GM19193 (cell line): ENCODE data around the gene C11orf91.

Experiments used
- POLR2A ChIP-seq: IDR thresholded peaks from 4 replicates; pipeline ENCODE4 v1.6.1; 2011; ENCODE audit not compliant: insufficient read depth, insufficient read length; ENCODE audit errors: extremely low read depth

Gene C11orf91

DNA sequence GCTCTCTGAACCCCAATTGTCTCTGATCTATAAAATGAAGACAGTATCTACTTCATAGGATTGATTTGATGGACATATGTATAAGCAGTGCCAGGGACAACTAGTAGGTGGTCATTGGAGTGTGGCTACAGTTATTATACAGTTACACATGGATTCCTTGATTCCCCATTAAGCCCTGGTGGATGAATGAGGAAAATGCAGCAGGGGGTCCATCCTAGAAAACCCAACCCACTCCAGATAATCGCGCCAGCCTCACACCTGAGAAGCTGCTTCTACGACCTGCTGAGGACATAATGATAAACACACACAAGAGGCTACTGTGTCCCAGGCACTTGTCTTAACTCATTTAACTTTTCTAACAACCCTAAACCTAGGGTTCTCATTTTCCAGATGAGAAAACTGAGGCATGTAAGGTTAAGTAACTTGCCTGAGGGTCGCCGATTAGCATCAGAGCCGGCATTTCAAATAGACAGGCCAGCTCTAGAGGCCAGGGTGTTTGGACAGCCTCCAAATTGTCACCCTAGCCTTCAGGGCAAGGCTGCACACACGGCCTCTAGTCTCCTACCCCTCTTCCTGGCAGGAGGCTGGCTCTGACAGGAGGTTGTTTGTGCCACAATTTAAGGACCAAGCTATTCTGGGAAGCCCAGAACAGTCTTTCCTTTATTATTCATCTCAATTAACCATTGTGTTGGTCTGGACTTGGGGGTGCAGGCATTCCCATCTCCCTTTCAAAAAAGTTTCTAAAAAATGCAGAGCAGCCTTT, 3.8 kb upstream of the C11orf91 start:
- no peak for TF ChIP-seq POLR2A

DNA sequence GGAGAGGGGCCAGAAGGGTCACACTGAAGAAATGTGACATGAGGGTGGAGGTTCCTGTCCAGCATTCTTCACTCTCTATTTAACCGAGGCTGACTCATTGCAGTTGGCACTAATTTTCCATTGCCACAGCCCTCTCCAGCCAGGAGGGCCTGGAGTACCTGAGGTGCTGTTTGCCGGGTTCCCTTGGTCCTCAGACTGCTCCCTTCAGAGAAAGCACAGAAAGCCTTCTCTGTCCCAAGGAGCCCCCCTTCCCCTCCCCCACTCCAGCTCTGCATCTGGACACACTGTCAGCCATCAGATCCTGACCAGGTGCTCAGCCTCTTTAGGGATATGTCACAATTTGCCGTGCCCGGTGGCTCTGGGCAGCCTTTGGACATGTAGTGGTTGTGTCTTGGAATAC, 3.2 kb upstream of the C11orf91 start:
- no peak for TF ChIP-seq POLR2A

DNA sequence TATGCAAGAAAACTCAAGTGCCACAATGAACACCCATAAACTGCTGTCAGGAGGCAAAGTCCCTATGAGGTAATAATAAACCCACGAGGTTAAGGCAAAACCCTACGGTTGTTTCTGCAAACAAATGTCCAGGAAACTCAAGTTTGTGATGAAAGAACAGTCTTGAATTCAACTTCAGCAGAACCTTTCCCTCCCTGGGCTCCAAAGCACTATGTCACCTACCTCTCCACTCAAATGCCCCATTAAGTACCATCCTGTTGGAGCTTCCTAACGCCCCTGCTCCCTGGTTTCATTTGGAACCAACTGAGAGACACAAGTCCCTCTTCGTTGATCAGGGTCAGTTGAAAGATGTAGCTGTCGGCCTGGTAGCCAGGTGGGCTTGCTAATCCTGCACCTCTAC, 2.6 kb upstream of the C11orf91 start:
- no peak for TF ChIP-seq POLR2A

DNA sequence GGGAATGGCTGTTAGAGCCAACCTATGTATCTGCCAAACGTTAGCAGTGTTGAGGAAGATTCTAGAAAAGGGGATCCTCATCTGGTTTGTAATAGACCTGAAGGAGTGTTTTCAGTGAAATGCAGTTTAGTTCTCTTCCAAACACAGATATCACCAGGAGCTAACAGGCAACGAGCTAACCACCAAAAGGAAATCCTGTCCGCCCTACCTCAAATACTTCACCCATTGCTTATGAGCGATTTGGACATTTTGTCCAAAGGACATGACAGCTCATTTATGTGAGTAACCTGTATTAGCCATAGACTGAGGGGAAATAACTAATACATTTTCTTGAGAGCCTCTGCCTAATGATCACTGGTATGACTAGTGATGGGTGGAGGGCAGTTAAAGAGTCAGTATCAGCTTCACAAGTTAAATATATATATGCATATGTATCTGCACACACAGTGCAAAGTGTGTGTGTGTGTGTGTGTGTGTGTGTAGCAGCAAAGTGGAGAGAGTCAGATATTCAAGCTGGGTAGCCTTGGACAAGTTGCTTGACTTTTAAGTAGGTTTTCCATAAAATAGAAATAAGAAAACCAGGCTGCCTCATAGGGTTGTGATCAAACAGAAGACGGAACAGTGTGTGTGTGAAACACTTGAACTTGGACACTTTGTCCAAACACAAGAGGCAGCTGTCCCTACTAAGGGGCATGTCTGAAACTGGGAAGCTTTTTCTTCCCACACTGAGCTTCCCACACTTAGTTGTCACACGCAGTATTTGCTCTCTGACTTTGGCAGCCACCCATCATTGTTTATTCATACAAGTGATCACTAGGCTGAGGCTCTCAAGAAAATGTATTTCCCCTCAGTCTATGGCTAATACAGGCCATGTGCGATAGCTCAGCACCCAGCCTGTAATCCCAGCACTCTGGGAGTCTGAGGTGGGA, 940 bp upstream of the C11orf91 start:
- TF ChIP-seq POLR2A: no peak

DNA sequence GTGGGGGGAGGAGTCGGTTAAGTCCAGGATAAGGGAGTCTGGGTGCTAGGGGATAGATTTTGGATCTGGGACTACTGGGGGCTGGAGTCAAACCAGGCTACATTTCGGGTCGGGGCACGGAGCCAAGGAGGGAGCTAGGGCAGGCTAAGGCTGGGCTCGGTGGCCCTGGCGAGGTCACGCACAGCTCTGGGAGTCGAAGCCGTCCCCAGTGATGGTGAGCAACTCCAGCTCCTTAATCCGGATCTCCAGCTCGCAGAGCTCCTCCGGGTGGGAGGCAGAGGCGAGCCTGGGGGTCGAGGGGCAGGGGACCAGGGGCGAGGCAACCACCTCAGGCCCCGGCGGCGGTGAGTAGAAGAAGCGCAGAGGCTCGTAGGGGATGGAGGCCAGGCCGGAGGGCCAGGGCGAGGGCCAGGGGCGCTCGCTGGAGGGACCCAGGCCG, 544 bp downstream of the C11orf91 start:
- no peak for TF ChIP-seq POLR2A

DNA sequence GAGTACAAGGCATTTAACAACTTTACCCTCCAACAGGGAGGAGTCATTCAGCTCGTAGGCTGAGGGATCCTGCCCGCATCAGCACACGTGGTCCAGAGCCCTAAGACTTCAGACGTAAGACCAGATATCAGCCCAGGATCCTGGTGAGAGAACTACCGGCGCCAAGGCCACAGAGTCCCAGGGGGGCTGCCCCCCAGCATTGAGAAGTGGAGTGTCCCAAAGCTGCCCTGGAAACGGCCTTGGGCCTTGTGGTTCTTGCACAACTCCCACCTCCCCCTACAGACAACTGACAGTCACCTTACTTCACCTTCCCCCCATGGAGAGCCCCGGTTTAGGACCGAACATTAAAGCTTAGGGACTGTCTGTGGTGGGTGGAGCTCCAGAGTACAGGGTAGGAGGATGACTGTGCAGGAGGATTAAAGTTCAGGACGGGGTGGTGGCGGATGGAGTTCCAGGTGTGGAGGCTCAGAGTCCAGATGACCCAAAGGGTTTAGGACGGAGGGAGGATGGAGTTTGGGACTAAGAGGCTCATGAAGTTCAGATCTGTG, 1.0 kb downstream of the C11orf91 start:
- TF ChIP-seq POLR2A: no peak

DNA sequence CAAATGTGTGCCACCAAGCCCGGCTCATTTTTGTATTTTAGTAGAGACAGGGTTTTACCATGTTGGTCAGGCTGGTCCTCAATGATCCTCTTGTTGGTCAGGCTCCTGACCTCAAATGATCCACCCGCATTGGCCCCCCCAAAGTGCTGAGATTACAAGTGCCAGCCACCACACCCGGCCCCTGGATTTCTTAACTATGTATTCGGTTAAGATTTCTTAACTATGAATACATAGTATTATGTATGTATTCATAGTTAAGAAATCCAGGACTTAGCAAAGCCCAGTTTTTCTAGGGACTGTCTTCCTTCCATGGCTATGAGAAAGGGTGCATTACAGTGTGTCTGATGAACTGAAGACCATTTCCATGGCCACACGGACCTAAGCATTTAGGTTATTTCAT, 1.7 kb downstream of the C11orf91 start:
- TF ChIP-seq POLR2A: no peak

DNA sequence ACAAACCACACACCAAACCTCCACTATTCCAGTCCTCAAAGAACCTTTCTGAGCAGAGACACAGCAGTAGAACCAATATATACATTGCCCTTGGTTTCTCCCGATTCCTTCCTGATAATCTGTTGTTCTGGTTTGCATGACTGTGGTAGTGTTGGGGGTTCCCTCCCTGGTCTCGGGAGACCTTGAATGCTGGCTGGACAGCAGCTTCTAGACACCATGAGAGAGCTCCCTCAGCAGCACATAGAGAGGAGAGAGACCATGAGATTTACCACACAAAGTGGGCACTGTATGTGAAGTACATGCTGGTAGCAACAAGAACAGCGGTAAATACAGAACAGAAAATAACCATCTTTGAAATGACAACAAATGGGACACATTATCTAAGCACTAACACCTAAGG, 2.6 kb downstream of the C11orf91 start:
- no peak for TF ChIP-seq POLR2A

DNA sequence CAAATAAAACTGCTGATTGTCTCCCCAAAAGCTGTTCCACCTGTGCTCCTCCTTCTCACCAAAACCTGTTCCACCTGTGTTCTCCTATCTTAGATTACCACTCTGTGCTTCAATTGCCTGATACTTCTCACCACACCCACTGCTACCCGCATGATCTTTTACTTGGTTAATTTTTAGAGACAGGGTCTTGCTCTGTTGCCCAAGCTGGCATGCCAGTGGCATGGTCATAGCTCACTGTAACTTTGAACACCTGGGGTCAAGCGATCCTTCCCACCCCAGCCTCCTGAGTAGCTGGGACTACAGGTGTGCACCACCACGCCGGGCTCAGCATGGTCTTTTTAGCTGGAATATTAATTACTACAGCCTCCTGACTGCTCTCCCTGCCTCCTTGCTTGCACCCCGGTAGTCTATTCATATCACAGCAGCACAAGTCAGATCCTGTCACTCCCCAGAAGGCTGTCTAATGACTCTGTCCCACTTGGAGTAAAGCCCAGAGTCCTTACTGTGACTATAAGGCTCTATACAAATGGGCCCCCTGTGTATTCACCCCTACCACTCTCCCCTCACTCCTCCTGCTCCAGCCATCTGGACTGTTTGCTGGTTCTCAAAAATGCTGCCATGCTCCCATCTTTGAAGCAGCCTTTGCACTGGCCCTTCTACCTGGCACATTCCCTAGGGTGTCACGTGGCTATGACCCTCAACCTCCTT, 3.5 kb downstream of the C11orf91 start:
- TF ChIP-seq POLR2A: no peak

DNA sequence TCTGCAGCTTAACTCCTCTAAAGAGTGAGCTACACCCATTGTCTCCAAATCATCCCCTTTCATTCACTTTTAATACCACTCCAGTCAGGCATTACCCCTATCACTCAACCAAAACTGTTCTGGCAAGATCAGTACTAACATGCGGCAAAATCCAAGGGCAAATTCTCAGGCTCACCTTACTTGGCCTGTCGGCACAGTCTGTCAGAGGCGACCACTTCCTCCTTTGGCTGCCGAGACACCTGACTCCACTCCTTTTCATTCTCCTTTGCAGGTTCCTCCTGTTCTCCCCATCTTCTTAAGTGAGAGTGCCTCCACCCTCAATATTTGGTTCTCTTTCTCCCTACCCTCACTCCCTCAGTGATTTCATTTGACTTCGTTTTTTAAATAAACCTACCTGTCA, 4.2 kb downstream of the C11orf91 start:
- no peak for TF ChIP-seq POLR2A

DNA sequence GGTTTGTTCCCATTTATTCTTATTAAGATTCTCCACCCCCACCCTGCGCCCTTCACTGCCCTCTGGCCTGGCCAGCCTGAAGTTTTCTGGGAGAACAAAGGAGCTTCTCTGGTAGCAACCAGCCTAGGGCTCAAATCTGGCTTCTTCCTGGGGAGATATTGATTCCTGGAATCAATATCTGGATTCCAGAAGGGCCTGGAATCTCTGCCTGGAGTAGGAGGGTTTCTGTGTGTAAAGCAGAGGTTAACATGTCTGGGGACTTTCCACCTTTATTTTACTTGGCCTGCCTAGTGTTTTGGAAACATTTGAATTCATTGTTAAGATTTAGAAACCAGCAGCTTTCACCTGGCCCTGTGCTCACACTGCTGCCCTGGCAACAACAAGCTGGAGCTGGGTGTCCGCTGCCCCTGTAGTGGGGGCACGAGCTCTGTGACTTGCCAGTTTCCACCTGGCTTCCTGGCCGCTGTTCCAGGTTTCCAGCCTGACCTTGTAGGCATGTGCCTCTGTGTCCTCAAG, 5.5 kb downstream of the C11orf91 start:
- TF ChIP-seq POLR2A: no peak

DNA sequence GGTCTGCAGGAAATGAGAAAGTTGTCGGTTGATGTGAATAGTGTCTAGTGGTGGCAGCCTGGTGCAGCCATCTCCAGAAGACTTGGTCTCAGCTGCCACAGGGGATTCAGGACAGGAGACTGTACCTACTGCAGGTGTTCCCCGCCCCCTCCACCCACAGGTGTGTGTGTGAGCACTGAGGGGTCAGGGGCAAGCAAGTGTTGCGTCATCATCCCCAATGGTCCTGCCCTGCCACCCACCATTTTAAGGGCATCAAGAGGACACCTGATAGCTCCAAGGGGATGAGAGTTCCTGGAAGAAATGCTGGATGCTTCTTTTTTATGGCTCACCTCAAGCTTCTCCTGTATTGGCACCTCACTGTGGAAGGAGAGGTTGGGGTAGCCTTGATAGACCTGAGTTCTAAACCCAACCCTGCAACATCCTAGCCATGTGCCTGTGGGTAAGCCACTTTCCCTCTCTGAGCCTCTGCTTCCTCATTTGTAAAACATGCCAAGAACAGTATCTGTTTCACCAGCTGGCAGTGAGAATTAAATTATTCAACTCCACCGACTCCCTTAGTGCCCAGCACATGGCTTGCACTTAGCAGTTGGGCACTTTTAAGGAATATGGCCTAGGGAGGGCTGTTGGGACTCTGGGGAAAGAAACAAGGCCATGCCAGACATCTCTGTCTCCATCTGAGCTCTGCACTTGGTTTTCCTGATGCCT, 6.1 kb downstream of the C11orf91 start:
- no peak for TF ChIP-seq POLR2A

DNA sequence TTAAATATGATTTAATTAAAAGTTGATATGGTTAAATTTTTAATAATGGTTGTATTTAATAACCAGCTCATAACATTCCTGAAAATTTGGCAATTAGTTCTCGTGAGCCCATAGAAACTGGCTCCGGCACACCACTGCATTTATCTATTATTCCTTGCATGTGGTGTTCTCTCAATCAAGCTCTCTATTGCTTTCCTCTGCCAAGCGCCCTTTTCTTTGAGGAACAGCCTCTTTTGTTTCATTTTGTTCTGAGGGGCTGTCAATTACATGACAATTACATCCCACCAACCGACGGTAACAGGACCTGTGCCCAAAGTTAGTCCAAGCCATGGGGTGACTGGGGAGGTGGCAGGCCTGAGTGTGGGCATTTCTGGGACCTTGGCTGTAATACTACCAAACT, 8.1 kb downstream of the C11orf91 start:
- no peak for TF ChIP-seq POLR2A

DNA sequence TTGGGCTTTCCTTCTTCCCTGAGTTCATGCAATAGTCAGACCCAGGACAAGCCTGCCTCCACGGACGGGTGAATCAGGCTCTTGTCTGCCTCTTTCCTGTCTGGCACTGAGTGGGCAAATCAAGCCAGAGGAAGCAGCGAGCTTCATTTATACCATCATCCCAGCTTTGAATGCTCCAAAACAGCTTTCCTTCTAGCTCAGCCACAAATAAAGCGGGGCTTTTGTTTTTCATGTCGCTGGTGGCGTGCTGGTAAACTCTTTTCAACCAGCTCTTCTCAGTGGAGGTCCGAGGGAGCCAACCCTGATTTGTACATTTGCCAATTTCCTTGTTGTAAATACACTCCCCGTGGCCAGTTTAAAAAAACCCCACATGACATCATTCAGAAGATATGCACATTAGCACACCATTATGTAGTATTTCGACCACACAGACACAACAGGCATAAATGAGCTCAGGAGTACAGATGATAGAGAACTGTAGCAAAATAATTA, 8.6 kb downstream of the C11orf91 start:
- no peak for TF ChIP-seq POLR2A
